Right lobe of liver (tissue), 4 donors: ENCODE data around the gene HTR4.

ENCODE experiments used
- POLR2A ChIP-seq: fragments of 450-650 bp; IDR thresholded peaks from one replicate; pipeline ENCODE4 v1.6.1; 2017; ENCODE audit warnings: antibody characterized with exemption, mild to moderate bottlenecking
- TF ChIP-seq, protein P1 (sequence below), 4 donors: fragments of 200-600 bp in 3 of 4; fragments of 450-650 bp in 1 of 4; IDR thresholded peaks; one replicate each; pipeline versions ENCODE4 v1.5.1 to v1.8.0; 2016 to 2022; ENCODE audit warnings: antibody characterized with exemption in 4 of 4, mild to moderate bottlenecking in 2 of 4
- donor health status: DM: no; HTN: no; CAD: no.
- donor health status: DM: no; HTN: no; CAD: no.
- donor health status: DM: no; HTN: yes; CAD: no.

DNA sequence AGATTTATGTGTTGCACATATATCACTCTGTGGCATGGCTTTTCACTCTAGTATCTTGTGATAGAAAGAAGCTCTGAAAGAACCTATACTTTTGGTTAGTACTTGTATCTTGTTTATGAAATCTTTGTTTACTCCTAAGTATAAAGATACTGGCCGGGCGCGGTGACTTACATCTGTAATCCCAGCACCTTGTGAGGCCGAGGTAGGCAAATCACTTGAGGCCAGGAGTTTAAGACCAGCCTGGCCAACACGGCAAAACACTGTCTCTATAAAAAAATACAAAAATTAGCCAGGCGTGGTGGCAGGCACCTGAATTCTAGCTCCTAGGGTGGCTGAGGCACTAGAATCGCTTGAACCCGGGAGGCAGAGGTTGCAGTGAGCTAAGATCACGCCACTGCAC is 141.8 kb downstream of the HTR4 start:
- TF ChIP-seq, protein P1, sequence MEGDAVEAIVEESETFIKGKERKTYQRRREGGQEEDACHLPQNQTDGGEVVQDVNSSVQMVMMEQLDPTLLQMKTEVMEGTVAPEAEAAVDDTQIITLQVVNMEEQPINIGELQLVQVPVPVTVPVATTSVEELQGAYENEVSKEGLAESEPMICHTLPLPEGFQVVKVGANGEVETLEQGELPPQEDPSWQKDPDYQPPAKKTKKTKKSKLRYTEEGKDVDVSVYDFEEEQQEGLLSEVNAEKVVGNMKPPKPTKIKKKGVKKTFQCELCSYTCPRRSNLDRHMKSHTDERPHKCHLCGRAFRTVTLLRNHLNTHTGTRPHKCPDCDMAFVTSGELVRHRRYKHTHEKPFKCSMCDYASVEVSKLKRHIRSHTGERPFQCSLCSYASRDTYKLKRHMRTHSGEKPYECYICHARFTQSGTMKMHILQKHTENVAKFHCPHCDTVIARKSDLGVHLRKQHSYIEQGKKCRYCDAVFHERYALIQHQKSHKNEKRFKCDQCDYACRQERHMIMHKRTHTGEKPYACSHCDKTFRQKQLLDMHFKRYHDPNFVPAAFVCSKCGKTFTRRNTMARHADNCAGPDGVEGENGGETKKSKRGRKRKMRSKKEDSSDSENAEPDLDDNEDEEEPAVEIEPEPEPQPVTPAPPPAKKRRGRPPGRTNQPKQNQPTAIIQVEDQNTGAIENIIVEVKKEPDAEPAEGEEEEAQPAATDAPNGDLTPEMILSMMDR (IDR thresholded peaks at IDR 0.05): no peak
- no peak for TF ChIP-seq POLR2A
